NB4 (cell line): Measurements from ENCODE around the gene PBX3.

Source experiments
- CTCF ChIP-seq: IDR thresholded peaks from one replicate; pipeline ENCODE4 v1.5.1; 2012; ENCODE audit warnings: low read depth, low read length
- POLR2A ChIP-seq: IDR thresholded peaks from 2 replicates; pipeline ENCODE4 v1.6.1; 2011; ENCODE audit warnings: mild to moderate bottlenecking; ENCODE audit not compliant: insufficient read length; ENCODE audit errors: extremely low read depth

- TF ChIP-seq CTCF (no peak), POLR2A (no peak)
These were observed 40.5 kb downstream of the PBX3 start for GRCh38 chr9:125787715-125788114.
